ENCODE data around the gene ATP2A3.

GRCh38 chr17:3893720-3894116 lies 70.5 kb downstream of the ATP2A3 start:
- no peak for TF ChIP-seq POLR2AphosphoS5 (IDR thresholded peaks at IDR 0.05)
- TF ChIP-seq CTCF (IDR thresholded peaks at IDR 0.05): no peak
- no peak for TF ChIP-seq POLR2A (IDR thresholded peaks at IDR 0.05)

Measured in transverse colon (tissue), 4 donors.